NT2/D1 (cell line): ENCODE data around the gene SVOP.

Experiments
- YY1 ChIP-seq: IDR thresholded peaks from 2 replicates; pipeline ENCODE4 v1.6.1; 2011; ENCODE audit not compliant: insufficient read length, insufficient read depth
- ZNF274 ChIP-seq: IDR thresholded peaks from 2 replicates; pipeline ENCODE4 v1.6.1; 2011; ENCODE audit warnings: mild to moderate bottlenecking, low read depth, low read length

- TF ChIP-seq ZNF274: no peak
- TF ChIP-seq YY1: no peak
Observed at GRCh38 chr12:108948367-108948766, 72.5 kb downstream of the SVOP start.
